ENCODE data around the gene EPHB2. TPM values are rescaled to one million over a fixed set of nuclear protein-coding genes. Genes with fewer than 3 reads are reported as not detected.

Gene EPHB2
- total and polyA plus RNA-seq, 2 of the 8 experiments (the other 6 are each of a cell fraction or from before 2014, with no cell fraction given) = 15.8 to 17.2 TPM

GRCh38 chr1:22798083-22798482, 87.4 kb downstream of the EPHB2 start:
- Histone ChIP-seq H2BK5ac (ENCODE audit: low read depth, low read length) (no peak overlapping the region), H3K27ac (ENCODE audit: low read depth, low read length) (no peak overlapping the region), H3K14ac (ENCODE audit: insufficient read length) (no peak overlapping the region), H4K20me1 (replicated peaks in 1 of 2; ENCODE audit: control insufficient read depth in 1 of 2, insufficient read depth in 2 of 2, low read length in 2 of 2) (no peaks in the 10 kb centered on the region), H3K36me3 (ENCODE audit: control insufficient read depth in 2 of 4, insufficient read depth in 4 of 4, low read length in 3 of 4) (no peaks in the 10 kb centered on the region; a peak in 1 of 8 replicates), H3K4me1 (replicated peaks in 1 of 4; ENCODE audit: control insufficient read depth in 3 of 4, insufficient read depth in 4 of 4, low read length in 3 of 4) (peaks cover 0 to 30% (median 9%) of the 10 kb centered on the region in 4 experiments; a peak in 6 of 7 replicates), H4K91ac (replicated peaks; ENCODE audit: insufficient read length, low read length) (no peak overlapping the region), H3K4me3 (ENCODE audit: extremely low read depth in 1 of 4, insufficient read depth in 2 of 4, low read depth in 3 of 4, low read length in 4 of 4) (no peak overlapping the region), H3K23me2 (ENCODE audit: low read depth, low read length) (no peaks in the 10 kb centered on the region; the same call in 1 of the 2 replicates), H3K56ac (replicated peaks; ENCODE audit: insufficient read length, low read depth, low read length) (no peak overlapping the region), H2BK20ac (ENCODE audit: low read length) (no peak overlapping the region), H4K5ac (ENCODE audit: insufficient read length, low read depth, low read length) (no peak overlapping the region), H4K8ac (ENCODE audit: extremely low read depth, insufficient read depth, low read length) (no peak overlapping the region), H3K18ac (ENCODE audit: extremely low read depth, low read length) (no peak overlapping the region), H3K9me3 (ENCODE audit: insufficient read depth in 2 of 2, low read depth in 1 of 2, low read length in 1 of 2) (no peaks in the 10 kb centered on the region), H2AK5ac (ENCODE audit: low read depth, low read length) (no peak overlapping the region), H3K79me2 (ENCODE audit: control insufficient read depth in 1 of 2, insufficient read depth in 2 of 2, low read length in 2 of 2) (no peaks in the 10 kb centered on the region), H2BK12ac (ENCODE audit: low read depth, low read length) (no peak overlapping the region), H2AFZ (ENCODE audit: low read length) (no peak overlapping the region), H3K4me2 (ENCODE audit: insufficient read depth in 1 of 2, low read depth in 2 of 2, low read length in 2 of 2) (no peak overlapping the region), H3K9ac (replicated peaks in 1 of 4; ENCODE audit: extremely low read depth in 1 of 4, low read depth in 3 of 4, low read length in 3 of 4) (no peak overlapping the region), H3K79me1 (ENCODE audit: low read depth, low read length) (no peaks in the 10 kb centered on the region), H3K23ac (ENCODE audit: insufficient read length) (no peak overlapping the region), H2BK120ac (replicated peaks; ENCODE audit: low read depth, low read length) (no peak overlapping the region), H2BK15ac (ENCODE audit: low read length) (no peak overlapping the region), H3K27me3 (replicated peaks in 1 of 4; ENCODE audit: control insufficient read depth in 3 of 4, extremely low read depth in 1 of 4, insufficient read depth in 3 of 4, low read length in 3 of 4) (no peaks in the 10 kb centered on the region), H3K4ac (replicated peaks; ENCODE audit: insufficient read length, low read depth, low read length) (no peak overlapping the region)
- FAIRE-seq (no peak), DNase-seq (ENCODE audit: low read depth in 1 of 2, low spot score in 2 of 2) (no peak)
- ChIA-PET CTCF (ENCODE audit: partially characterized antibody) (interaction anchor here (0.7 to 3.5 kb wide), 15 partner anchors 9 to 118 kb away, joined by 3 to 20 read pairs (median 3); no protein-coding TSS in a partner anchor), POLR2A (ENCODE audit: partially characterized antibody) (no interaction called here)
- TF ChIP-seq CEBPB (IDR thresholded peaks at IDR 0.05; ENCODE audit: low read depth, low read length) (no peak), JUND (IDR thresholded peaks at IDR 0.05; ENCODE audit: low read length) (no peak), E2F6 (IDR thresholded peaks at IDR 0.05) (no peak), TAF1 (IDR thresholded peaks at IDR 0.05; ENCODE audit: low read depth, low read length) (no peak), CTCF (IDR thresholded peaks at IDR 0.05; ENCODE audit: control extremely low read depth in 1 of 3, insufficient read depth in 1 of 3, low read depth in 1 of 3, low read length in 3 of 3) (peak in 2 of 3 experiments; percentile 13 to 16; a peak in 2 of 4 replicates), POLR2A (IDR thresholded peaks at IDR 0.05; ENCODE audit: control extremely low read depth in 1 of 2, low read depth in 2 of 2, low read length in 2 of 2) (no peak), RAD21 (IDR thresholded peaks at IDR 0.05 in 1 of 2, conservative IDR thresholded peaks at IDR 0.05 in 1 of 2; ENCODE audit: low read depth in 2 of 2, low read length in 2 of 2) (peak in 1 of 2 experiments; percentile 40; a peak in 1 of 4 replicates), TAF7 (optimal IDR thresholded peaks at IDR 0.05; ENCODE audit: borderline replicate concordance, low read depth, low read length) (no peak)
- WGBS, 2 experiments (ENCODE audit: extremely low coverage in 1 of 2, insufficient coverage in 1 of 2, insufficient read length in 1 of 2, insufficient replicate concordance in 2 of 2, low coverage in 1 of 2, low lambda C conversion rate in 2 of 2, missing lambda C conversion rate in 1 of 2) = 77% methylated on average over 3 of the region's 3 CpGs; no CpG with 5 or more reads in 1 of the 2 experiments
